HepG2 (cell line): ENCODE results near the gene NPPB. TPM values are rescaled to one million over a fixed set of nuclear protein-coding genes. Genes with fewer than 3 reads are reported as not detected.

Experiments
- ARID4A ChIP-seq: sonication (generic); formaldehyde crosslinking; IDR thresholded peaks from 2 replicates; pipeline ENCODE4 v1.5.0; 2020; ENCODE audit warnings: mild to moderate bottlenecking, missing genetic modification reagents, borderline replicate concordance
- ELF4 ChIP-seq: sonication (generic); formaldehyde crosslinking; IDR thresholded peaks from 2 replicates; pipeline ENCODE4 v1.5.0; 2020; ENCODE audit warnings: missing genetic modification reagents, mild to moderate bottlenecking, moderate library complexity, borderline replicate concordance
- IRF1 ChIP-seq: sonication (generic); formaldehyde crosslinking; IDR thresholded peaks from 2 replicates; pipeline ENCODE4 v1.4.0; 2020; ENCODE audit warnings: low read depth, mild to moderate bottlenecking, missing genetic modification reagents
- KDM5A ChIP-seq: fragments of 200-600 bp; sonication (generic); IDR thresholded peaks from 2 replicates; pipeline ENCODE4 v1.7.0; 2018; ENCODE audit warnings: antibody characterized with exemption, mild to moderate bottlenecking, low read length, borderline replicate concordance
- MAF1 ChIP-seq: sonication (generic); formaldehyde crosslinking; IDR thresholded peaks from 2 replicates; pipeline ENCODE4 v1.5.0; 2020; ENCODE audit warnings: missing genetic modification reagents, borderline replicate concordance
- MAFK ChIP-seq, 2 experiments: IDR thresholded peaks in 1 of 2; conservative IDR thresholded peaks in 1 of 2; 2 replicates each; pipeline ENCODE4 v1.6.1; 2011; ENCODE audit warnings: improper control_type of control experiment in 2 of 2, low read length in 2 of 2
- MYPOP ChIP-seq: sonication (generic); formaldehyde crosslinking; IDR thresholded peaks from 2 replicates; pipeline ENCODE4 v1.8.1; 2023; ENCODE audit warnings: mild to moderate bottlenecking, moderate library complexity, missing genetic modification reagents
- U2AF1 ChIP-seq: fragments of 200-400 bp; formaldehyde crosslinking; optimal IDR thresholded peaks from 2 replicates; pipeline ENCODE3; 2017; ENCODE audit warnings: mild to moderate bottlenecking, low read depth, low read length
- ZFP36L1 ChIP-seq: sonication (generic); formaldehyde crosslinking; IDR thresholded peaks from 2 replicates; pipeline ENCODE4 v1.8.0; 2022; ENCODE audit warnings: mild to moderate bottlenecking, missing genetic modification reagents, moderate library complexity
- ZNF160 ChIP-seq: sonication (generic); formaldehyde crosslinking; IDR thresholded peaks from 2 replicates; pipeline ENCODE4 v1.8.0; 2022; ENCODE audit warnings: mild to moderate bottlenecking, inconsistent platforms, missing genetic modification reagents
- ZNF235 ChIP-seq: sonication (generic); formaldehyde crosslinking; IDR thresholded peaks from 2 replicates; pipeline ENCODE4 v1.8.1; 2023; ENCODE audit warnings: mild to moderate bottlenecking, missing genetic modification reagents, borderline replicate concordance
- ZNF333 ChIP-seq: sonication (generic); formaldehyde crosslinking; IDR thresholded peaks from 2 replicates; pipeline ENCODE4 v1.4.0; 2020; ENCODE audit warnings: mild to moderate bottlenecking, missing genetic modification reagents, borderline replicate concordance
- ZNF350 ChIP-seq: sonication (generic); formaldehyde crosslinking; IDR thresholded peaks from 2 replicates; pipeline ENCODE4 v1.4.0; 2020; ENCODE audit warnings: mild to moderate bottlenecking, low read depth, missing genetic modification reagents, borderline replicate concordance
- ZNF431 ChIP-seq: sonication (generic); formaldehyde crosslinking; IDR thresholded peaks from 2 replicates; pipeline ENCODE4 v1.9.0; 2022; ENCODE audit warnings: missing genetic modification reagents, low read depth, mild to moderate bottlenecking, borderline replicate concordance
- ZNF460 ChIP-seq: sonication (generic); formaldehyde crosslinking; IDR thresholded peaks from 2 replicates; pipeline ENCODE4 v1.5.1; 2020; ENCODE audit warnings: missing genetic modification reagents, mild to moderate bottlenecking, borderline replicate concordance
- ZNF513 ChIP-seq: sonication (generic); formaldehyde crosslinking; conservative IDR thresholded peaks from 2 replicates; pipeline ENCODE4 v1.5.0; 2020; ENCODE audit warnings: missing genetic modification reagents
- ZNF552 ChIP-seq: sonication (generic); formaldehyde crosslinking; IDR thresholded peaks from 2 replicates; pipeline ENCODE4 v1.9.0; 2022; ENCODE audit warnings: missing genetic modification reagents, mild to moderate bottlenecking, borderline replicate concordance
- ZNF616 ChIP-seq: sonication (generic); formaldehyde crosslinking; IDR thresholded peaks from 2 replicates; pipeline ENCODE4 v1.5.0; 2020; ENCODE audit warnings: low read depth, mild to moderate bottlenecking, missing genetic modification reagents
- ZNF7 ChIP-seq: IDR thresholded peaks from 2 replicates; pipeline ENCODE4 v1.6.1; 2016; ENCODE audit warnings: missing biosample characterization, missing genetic modification reagents
- ZSCAN20 ChIP-seq: sonication (generic); formaldehyde crosslinking; IDR thresholded peaks from 2 replicates; pipeline ENCODE4 v1.4.0; 2020; ENCODE audit warnings: missing genetic modification reagents, mild to moderate bottlenecking, borderline replicate concordance
- polyA plus RNA-seq, 8 experiments: library from polyadenylated mRNA; depleted of rRNA in 3 of 8; stranded (reverse) in 7 of 8; unstranded in 1 of 8; fragments of >200 nt; fragmentation: Illumina TruSeq in 4 of 8; extraction: Trizol in 4 of 8; gene quantifications; 2 replicates each; pipeline versions ENCODE4 v1.2.1 to v1.2.3, GENCODE V29; 2011 to 2016; ENCODE audit warnings: low read depth in 4 of 8, missing spikeins in 1 of 8, mixed read lengths in 1 of 8; ENCODE audit not compliant: insufficient read depth in 1 of 8
- total RNA-seq, 5 experiments: library from RNA; depleted of rRNA; stranded (reverse); fragments of >200 nt; fragmentation: Illumina TruSeq; extraction: Trizol; gene quantifications; 2 replicates each; pipeline ENCODE4 v1.2.3, GENCODE V29; 2016; ENCODE audit warnings: low read depth in 1 of 5

Gene NPPB
- total and polyA plus RNA-seq, 2 of the 13 experiments (the other 11 are each of a cell fraction or from before 2014, with no cell fraction given) = 1.9 TPM; not detected in 1

GRCh38 chr1:11858968-11859871 is 475 bp upstream of the NPPB start (continued):
- TF ChIP-seq ZNF431 (CRISPR knock-in tag) (peak; percentile 96), ZNF7 (peak; percentile 75), MAFK (conservative IDR thresholded peaks at IDR 0.05 in 1 of 2, IDR thresholded peaks at IDR 0.05 in 1 of 2; ENCODE audit: low read length in 2 of 2) (no peak), ZNF513 (CRISPR knock-in tag) (no peak), MAF1 (CRISPR knock-in tag) (0 out of 2 replicates have a peak, but pooled peaks have one; percentile 72), ZNF235 (CRISPR knock-in tag) (no peak), MYPOP (CRISPR knock-in tag) (peak; percentile 91), ZNF460 (CRISPR knock-in tag) (no peak; the same call in 1 of the 2 replicates), IRF1 (CRISPR knock-in tag) (peak; percentile 73; the same call in 1 of the 2 replicates), U2AF1 (no peak), ZNF160 (peak; percentile 96), ZNF350 (CRISPR knock-in tag) (peak; percentile 79), ZNF552 (CRISPR knock-in tag) (0 out of 2 replicates have a peak, but pooled peaks have one; percentile 50), ZNF616 (0 out of 2 replicates have a peak, but pooled peaks have one; percentile 87), ELF4 (CRISPR knock-in tag) (no peak), KDM5A (no peak), ZSCAN20 (CRISPR knock-in tag) (peak; percentile 98; the same call in 1 of the 2 replicates), ZNF333 (peak; percentile 91; the same call in 1 of the 2 replicates), ARID4A (peak; percentile 85), ZFP36L1 (CRISPR knock-in tag) (peak; percentile 96)
